RWPE2 (cell line): ENCODE data around the gene MAP2K7.

Experiments
- ATAC-seq: fragments of 200-7000 bp; cut with Tn5 transposase; 3 replicates; pipeline ENCODE4 v1.9.1; 2021; ENCODE audit warnings: low read depth
- DNase-seq: peaks from one replicate; pipeline ENCODE4 v3.0.0-alpha.2; 2020; ENCODE audit warnings: low spot score
- H3K27ac ChIP-seq: fragments of 450-650 bp; 2 replicates; pipeline ENCODE4 v1.5.1; 2017; ENCODE audit warnings: mild to moderate bottlenecking; ENCODE audit not compliant: poor library complexity, severe bottlenecking
- H3K27me3 ChIP-seq: fragments of 250-450 bp; sonication (Bioruptor Pico); 2 replicates; pipeline ENCODE4 v1.5.1; 2021; ENCODE audit warnings: mild to moderate bottlenecking, moderate library complexity; ENCODE audit not compliant: insufficient read depth, poor library complexity, severe bottlenecking
- H3K36me3 ChIP-seq: fragments of 250-450 bp; sonication (Bioruptor Pico); 2 replicates; pipeline ENCODE4 v1.5.1; 2020; ENCODE audit warnings: low read depth, mild to moderate bottlenecking, moderate library complexity
- H3K4me1 ChIP-seq: fragments of 250-450 bp; sonication (Bioruptor Pico); 2 replicates; pipeline ENCODE4 v1.5.1; 2021; ENCODE audit warnings: mild to moderate bottlenecking, moderate library complexity; ENCODE audit not compliant: insufficient read depth, poor library complexity, severe bottlenecking
- H3K4me3 ChIP-seq: fragments of 250-450 bp; sonication (Bioruptor Pico); 2 replicates; pipeline ENCODE4 v1.5.1; 2021; ENCODE audit warnings: mild to moderate bottlenecking, moderate library complexity; ENCODE audit not compliant: severe bottlenecking
- H3K9me3 ChIP-seq: fragments of 250-450 bp; sonication (Bioruptor Pico); 2 replicates; pipeline ENCODE4 v1.5.1; 2021; ENCODE audit warnings: mild to moderate bottlenecking, moderate library complexity; ENCODE audit not compliant: severe bottlenecking
- TF ChIP-seq, protein P1 (sequence below): fragments of 450-650 bp; IDR thresholded peaks from one replicate; pipeline ENCODE4 v1.5.1; 2017; ENCODE audit warnings: mild to moderate bottlenecking, moderate library complexity; ENCODE audit not compliant: poor library complexity, severe bottlenecking

MAP2K7 gene

GRCh38 chr19:7915250-7916102, 11.8 kb downstream of the MAP2K7 start:
- Histone ChIP-seq H3K4me1 (no peaks in the 10 kb centered on the region), H3K27me3 (peaks cover 7% of the 10 kb centered on the region), H3K36me3 (peaks cover 15% of the 10 kb centered on the region), H3K9me3 (no peaks in the 10 kb centered on the region), H3K27ac (peak overlapping the region; percentile 22), H3K4me3 (peak overlapping the region; percentile 42)
- no peak for ATAC-seq
- TF ChIP-seq, protein P1, sequence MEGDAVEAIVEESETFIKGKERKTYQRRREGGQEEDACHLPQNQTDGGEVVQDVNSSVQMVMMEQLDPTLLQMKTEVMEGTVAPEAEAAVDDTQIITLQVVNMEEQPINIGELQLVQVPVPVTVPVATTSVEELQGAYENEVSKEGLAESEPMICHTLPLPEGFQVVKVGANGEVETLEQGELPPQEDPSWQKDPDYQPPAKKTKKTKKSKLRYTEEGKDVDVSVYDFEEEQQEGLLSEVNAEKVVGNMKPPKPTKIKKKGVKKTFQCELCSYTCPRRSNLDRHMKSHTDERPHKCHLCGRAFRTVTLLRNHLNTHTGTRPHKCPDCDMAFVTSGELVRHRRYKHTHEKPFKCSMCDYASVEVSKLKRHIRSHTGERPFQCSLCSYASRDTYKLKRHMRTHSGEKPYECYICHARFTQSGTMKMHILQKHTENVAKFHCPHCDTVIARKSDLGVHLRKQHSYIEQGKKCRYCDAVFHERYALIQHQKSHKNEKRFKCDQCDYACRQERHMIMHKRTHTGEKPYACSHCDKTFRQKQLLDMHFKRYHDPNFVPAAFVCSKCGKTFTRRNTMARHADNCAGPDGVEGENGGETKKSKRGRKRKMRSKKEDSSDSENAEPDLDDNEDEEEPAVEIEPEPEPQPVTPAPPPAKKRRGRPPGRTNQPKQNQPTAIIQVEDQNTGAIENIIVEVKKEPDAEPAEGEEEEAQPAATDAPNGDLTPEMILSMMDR: no peak
- no peak for DNase-seq

- Histone ChIP-seq H3K4me3 (peak overlapping the region; percentile 42), H3K27ac (peak overlapping the region; percentile 22), H3K9me3 (no peaks in the 10 kb centered on the region), H3K36me3 (peaks cover 9% of the 10 kb centered on the region), H3K4me1 (no peaks in the 10 kb centered on the region), H3K27me3 (peaks cover 7% of the 10 kb centered on the region)
- ATAC-seq (peak; percentile 6; the same call in 2 of the 3 replicates), DNase-seq (no peak)
- TF ChIP-seq, protein P1: peak; percentile 14
These were observed 12.7 kb downstream of the MAP2K7 start for GRCh38 chr19:7916103-7916954.

- TF ChIP-seq, protein P1: no peak
- peaks cover 7% of the 10 kb centered on the region for H3K27me3 ChIP-seq
These were observed 13.2 kb downstream of the MAP2K7 start for GRCh38 chr19:7916955-7917266.

DNA sequence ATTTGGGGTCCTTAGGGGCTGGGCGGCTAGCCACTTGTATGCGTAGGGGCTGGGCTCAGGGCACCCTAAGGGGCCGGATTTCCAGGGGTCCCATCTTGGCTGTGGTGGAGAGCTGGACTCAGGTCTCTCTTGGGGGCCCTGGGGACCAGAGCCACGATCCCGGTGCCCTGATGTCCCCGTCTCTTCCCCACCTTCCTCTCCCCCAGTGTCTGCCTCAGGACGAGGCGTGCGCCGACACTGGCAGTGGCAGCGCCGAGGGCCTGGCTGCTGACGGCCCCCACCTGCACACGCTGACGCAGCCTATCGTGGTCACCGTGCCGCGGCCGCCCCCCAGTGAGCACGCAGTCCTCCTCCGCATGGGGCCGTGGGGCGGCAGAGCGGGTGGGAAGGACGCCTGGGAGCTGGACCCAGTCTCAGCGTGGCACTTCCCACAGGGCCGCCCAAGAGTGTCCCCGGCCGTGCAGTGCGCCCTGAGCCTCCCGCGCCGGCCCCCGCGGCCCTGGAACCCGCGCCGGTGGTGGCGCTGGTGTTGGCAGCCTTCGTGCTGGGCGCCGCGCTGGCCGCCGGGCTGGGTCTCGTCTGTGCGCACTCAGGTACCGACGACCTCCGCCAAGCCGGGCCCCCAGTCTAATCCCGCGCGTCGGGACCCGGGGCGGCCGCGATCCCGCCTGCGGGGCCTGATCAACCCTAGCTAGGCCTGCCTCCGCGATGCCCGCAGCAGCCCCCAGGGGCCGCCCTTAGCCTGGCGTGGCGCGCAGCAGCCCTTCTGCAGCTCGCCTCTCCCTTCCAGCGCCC, 13.8 kb downstream of the MAP2K7 start:
- TF ChIP-seq, protein P1: peak; percentile 62
- Histone ChIP-seq H3K27ac (peak overlapping the region; percentile 22), H3K9me3 (no peaks in the 10 kb centered on the region), H3K4me3 (peak overlapping the region; percentile 42), H3K36me3 (no peaks in the 10 kb centered on the region), H3K27me3 (peaks cover 7% of the 10 kb centered on the region), H3K4me1 (no peaks in the 10 kb centered on the region)
- ATAC-seq (peak; percentile 56), DNase-seq (no peak)

More at GRCh38 chr19:7916955-7917266, 13.2 kb downstream of the MAP2K7 start:
- ATAC-seq (no peak), DNase-seq (no peak)
- Histone ChIP-seq H3K4me1 (no peaks in the 10 kb centered on the region), H3K27ac (peak overlapping the region; percentile 22), H3K9me3 (no peaks in the 10 kb centered on the region), H3K4me3 (peak overlapping the region; percentile 42), H3K36me3 (peaks cover 3% of the 10 kb centered on the region; the same call in 1 of the 2 replicates)
